Measurements from ENCODE around the gene ZMYND8. TPM values are rescaled to one million over a fixed set of nuclear protein-coding genes. Genes with fewer than 3 reads are reported as not detected.

Gene ZMYND8
- total RNA-seq, 1 experiment from 2014 or later: 29.0 TPM

- no peak for TF ChIP-seq REST (IDR thresholded peaks at IDR 0.05; ENCODE audit: low read depth)
Measured at GRCh38 chr20:47191956-47192355, 164.5 kb downstream of the ZMYND8 start (continued).

GRCh38 chr20:47191074-47191673 is 165.3 kb downstream of the ZMYND8 start:
- Histone ChIP-seq H3K4me3 (replicated peaks in 1 of 2; ENCODE audit: low read depth in 1 of 2, low read length in 2 of 2) (no peak overlapping the region), H3K27ac (ENCODE audit: low read depth, low read length) (no peak overlapping the region), H3K4me1 (ENCODE audit: control insufficient read depth in 1 of 2, insufficient read depth in 2 of 2, low read length in 2 of 2) (peaks cover 0 to 17% of the 10 kb centered on the region in 2 experiments; a peak in 2 of 4 replicates), H2AFZ (ENCODE audit: low read depth, low read length, poor library complexity, severe bottlenecking) (no peak overlapping the region), H3K27me3 (ENCODE audit: insufficient read depth, low read length) (no peaks in the 10 kb centered on the region; the same call in 1 of the 2 replicates), H3K9me3 (ENCODE audit: control insufficient read depth in 1 of 2, insufficient read depth in 1 of 2, low read depth in 1 of 2, low read length in 2 of 2) (no peaks in the 10 kb centered on the region), H4K20me1 (ENCODE audit: insufficient read depth) (no peaks in the 10 kb centered on the region), H3K79me2 (ENCODE audit: insufficient read depth, low read length) (no peaks in the 10 kb centered on the region), H3K4me2 (ENCODE audit: low read length) (peak overlapping the region; percentile 45), H3K9me2 (ENCODE audit: insufficient read depth) (no peaks in the 10 kb centered on the region), H3K9ac (ENCODE audit: low read length) (no peak overlapping the region), H3K36me3 (ENCODE audit: control insufficient read depth in 1 of 2, insufficient read depth in 2 of 2, low read length in 2 of 2) (no peaks in the 10 kb centered on the region)
- ChIA-PET RAD21 (ENCODE audit: low non-redundant PET in 1 of 2, low total read pairs in 2 of 2, uncharacterized antibody in 2 of 2, unreplicated experiment in 2 of 2) (no interaction called here), POLR2A (no interaction called here), CTCF (interaction anchor here (1.2 kb wide), 1 partner anchor 438 kb away, joined by 4 read pairs; no protein-coding TSS in a partner anchor)
- TF ChIP-seq ZFX (IDR thresholded peaks at IDR 0.05) (no peak), FOSL1 (IDR thresholded peaks at IDR 0.05; ENCODE audit: low read depth) (peak; percentile 31; the same call in 1 of the 2 replicates), SIN3A (IDR thresholded peaks at IDR 0.05; ENCODE audit: low read depth) (no peak), TCF7L2 (IDR thresholded peaks at IDR 0.05; ENCODE audit: borderline replicate concordance, extremely low read depth, insufficient read depth, insufficient read length) (no peak), ELF1 (IDR thresholded peaks at IDR 0.05; ENCODE audit: borderline replicate concordance, low read depth) (no peak)
- BruUV-seq (replicated peaks): no TSS peak
- intact Hi-C loops (cut with micrococcal nuclease): no loop called here
- DNase-seq (ENCODE audit: low read depth, low spot score) (no peak), ATAC-seq (peak; percentile 63)

Measured in HCT116 (cell line).